Measurements from ENCODE around the gene NAALADL2. TPM values are rescaled to one million over a fixed set of nuclear protein-coding genes. Genes with fewer than 3 reads are reported as not detected.

Gene NAALADL2
- total RNA-seq, 1 donor from 2014 or later, result 2.8 TPM

DNA sequence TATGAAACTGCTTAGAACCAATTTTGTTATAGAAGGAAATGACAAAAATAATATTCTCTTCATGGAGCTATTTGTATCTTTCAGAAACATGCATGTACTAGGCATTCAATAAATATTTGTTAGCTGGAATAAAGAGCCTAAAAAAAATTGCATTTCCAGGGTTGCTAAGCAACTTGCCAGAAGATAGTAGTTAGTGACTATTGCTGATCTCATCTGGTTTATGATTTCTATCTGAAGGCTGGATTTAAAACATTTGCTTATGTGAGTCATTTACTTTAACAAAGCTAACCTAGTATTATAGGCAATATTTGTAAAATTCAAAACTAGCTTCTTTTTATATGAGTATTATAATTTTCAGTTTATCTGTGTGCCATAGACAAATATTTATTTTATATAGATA is 78.3 kb downstream of the NAALADL2 start:
- Mint-ChIP-seq H3K4me3 (no peak overlapping the region), H3K36me3 (ENCODE audit: low read depth) (no peaks in the 10 kb centered on the region), H3K27me3 (ENCODE audit: low read depth) (no peaks in the 10 kb centered on the region), H3K27ac (ENCODE audit: unreplicated experiment) (no peak overlapping the region), H3K4me1 (no peaks in the 10 kb centered on the region), H3K9me3 (peaks cover 2% of the 10 kb centered on the region)
- DNase-seq (ENCODE audit: low read depth, low spot score), result no peak
- TF ChIP-seq CTCF (conservative IDR thresholded peaks at IDR 0.05), result no peak

GRCh38 chr3:174938102-174938501 is 79.0 kb downstream of the NAALADL2 start:
- Mint-ChIP-seq H3K4me1 (no peaks in the 10 kb centered on the region), H3K36me3 (ENCODE audit: low read depth) (no peaks in the 10 kb centered on the region), H3K27ac (ENCODE audit: unreplicated experiment) (no peak overlapping the region), H3K27me3 (ENCODE audit: low read depth) (no peaks in the 10 kb centered on the region), H3K4me3 (no peak overlapping the region), H3K9me3 (peaks cover 2% of the 10 kb centered on the region)
- no peak for TF ChIP-seq CTCF (conservative IDR thresholded peaks at IDR 0.05)
- DNase-seq (ENCODE audit: low read depth, low spot score), result no peak

GRCh38 chr3:174940151-174940550 is 81.0 kb downstream of the NAALADL2 start:
- peaks cover 4% of the 10 kb centered on the region for H3K9me3 Mint-ChIP-seq
- no peak overlapping the region for H3K4me3 Mint-ChIP-seq
- TF ChIP-seq CTCF (conservative IDR thresholded peaks at IDR 0.05), result no peak
- H3K27ac Mint-ChIP-seq (ENCODE audit: unreplicated experiment), result no peak overlapping the region
- H3K27me3 Mint-ChIP-seq (ENCODE audit: low read depth), result no peaks in the 10 kb centered on the region
- no peaks in the 10 kb centered on the region for H3K4me1 Mint-ChIP-seq
- DNase-seq (ENCODE audit: low read depth, low spot score), result no peak
- H3K36me3 Mint-ChIP-seq (ENCODE audit: low read depth), result no peaks in the 10 kb centered on the region

GRCh38 chr3:174945276-174945675 is 86.1 kb downstream of the NAALADL2 start:
- no peak overlapping the region for H3K27ac Mint-ChIP-seq (ENCODE audit: unreplicated experiment)
- H3K4me3 Mint-ChIP-seq, result no peak overlapping the region
- no peak for DNase-seq (ENCODE audit: low read depth, low spot score)
- no peaks in the 10 kb centered on the region for H3K27me3 Mint-ChIP-seq (ENCODE audit: low read depth)
- no peaks in the 10 kb centered on the region for H3K4me1 Mint-ChIP-seq
- H3K36me3 Mint-ChIP-seq (ENCODE audit: low read depth), result no peaks in the 10 kb centered on the region
- peaks cover 2% of the 10 kb centered on the region for H3K9me3 Mint-ChIP-seq
- no peak for TF ChIP-seq CTCF (conservative IDR thresholded peaks at IDR 0.05)

DNA sequence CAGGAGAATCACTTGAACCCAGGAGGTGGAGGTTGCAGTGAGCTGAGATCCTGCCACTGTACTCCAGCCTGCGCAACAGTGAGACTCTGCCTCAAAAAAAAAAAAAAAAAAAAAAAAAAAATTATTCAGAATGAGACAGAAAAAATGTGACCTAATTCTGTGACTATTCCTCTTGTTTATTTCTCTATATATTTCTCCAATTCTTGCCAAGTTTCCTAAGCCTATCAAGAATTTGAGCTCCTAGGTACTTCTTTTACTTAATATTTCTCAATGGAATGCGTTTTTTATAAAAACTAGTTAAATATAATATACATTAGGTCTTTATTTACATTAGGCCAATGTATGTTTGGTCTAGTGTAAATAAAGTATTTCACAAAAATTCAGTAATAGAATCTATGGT is 86.8 kb downstream of the NAALADL2 start:
- Mint-ChIP-seq H3K4me3 (no peak overlapping the region), H3K27ac (ENCODE audit: unreplicated experiment) (no peak overlapping the region), H3K4me1 (no peaks in the 10 kb centered on the region), H3K9me3 (peaks cover 2% of the 10 kb centered on the region), H3K27me3 (ENCODE audit: low read depth) (no peaks in the 10 kb centered on the region), H3K36me3 (ENCODE audit: low read depth) (no peaks in the 10 kb centered on the region)
- no peak for TF ChIP-seq CTCF (conservative IDR thresholded peaks at IDR 0.05)
- no peak for DNase-seq (ENCODE audit: low read depth, low spot score)

- Mint-ChIP-seq H3K27me3 (ENCODE audit: low read depth) (no peaks in the 10 kb centered on the region), H3K4me1 (no peaks in the 10 kb centered on the region), H3K27ac (ENCODE audit: unreplicated experiment) (no peak overlapping the region), H3K4me3 (no peak overlapping the region), H3K36me3 (ENCODE audit: low read depth) (no peaks in the 10 kb centered on the region), H3K9me3 (peaks cover 2% of the 10 kb centered on the region)
- TF ChIP-seq CTCF (conservative IDR thresholded peaks at IDR 0.05), result no peak
- no peak for DNase-seq (ENCODE audit: low read depth, low spot score)
Observed at GRCh38 chr3:174949523-174949922, 90.4 kb downstream of the NAALADL2 start.

Measured in neural crest cell (in vitro differentiated cells).